GM12878 (cell line): ENCODE data around the gene MAPRE2. TPM values are rescaled to one million over a fixed set of nuclear protein-coding genes. Genes with fewer than 3 reads are reported as not detected.

Experiments
- ATAC-seq: fragments of 200-7000 bp; cut with Tn5 transposase; 3 replicates; pipeline ENCODE4 v1.9.1; 2020; ENCODE audit warnings: mild to moderate bottlenecking, moderate library complexity
- BruUV-seq: library from RNA; stranded (reverse); fragments of 400-500 nt; replicated peaks from 2 replicates; lab custom pipeline; 2021; lab: Mats Ljungman, UMichigan
- CTCF ChIA-PET: fragments of 300-600 bp; sonication (Branson Sonifier 250); formaldehyde crosslinking; extraction: SDS; loops from one replicate; lab custom pipeline; 2021; ENCODE audit warnings: inconsistent platforms; lab: Yijun Ruan, JAX
- POLR2A ChIA-PET: fragments of 350-600 bp; formaldehyde crosslinking; extraction: SDS; loops from one replicate; lab custom pipeline; 2021; ENCODE audit warnings: inconsistent platforms; lab: Charles Lee
- RAD21 ChIA-PET: fragments of 300-600 bp; sonication (Branson Sonifier 250); formaldehyde crosslinking; loops from one replicate; lab custom pipeline; 2023; ENCODE audit warnings: antibody characterized with exemption; ENCODE audit not compliant: unreplicated experiment; lab: Charles Lee
- SMC1A ChIA-PET: fragments of 300-600 bp; sonication (Branson Sonifier 250); formaldehyde crosslinking; loops from one replicate; lab custom pipeline; 2023; ENCODE audit not compliant: unreplicated experiment, uncharacterized antibody; lab: Charles Lee
- DNase-seq: peaks from one replicate; pipeline ENCODE4 v3.0.0-alpha.2; 2011; ENCODE audit warnings: low read depth, low spot score
- FAIRE-seq: peaks from 3 replicates; lab custom pipeline; 2011; peaks lifted over from hg19 to GRCh38; lab: Jason Lieb, UNC
- H2AFZ ChIP-seq: 2 replicates; pipeline ENCODE4 v1.6.0; 2011; ENCODE audit warnings: low read depth, low read length, control low read depth; ENCODE audit not compliant: control insufficient read depth
- H3K27ac ChIP-seq: 2 replicates; pipeline ENCODE4 v1.5.1; 2011; ENCODE audit warnings: control low read depth; ENCODE audit not compliant: control insufficient read depth, insufficient read depth
- H3K27me3 ChIP-seq, 2 experiments: replicated peaks in 1 of 2; 2 replicates each; pipeline versions ENCODE4 v1.6.0 to v1.6.1; 2011; ENCODE audit warnings: low read length in 1 of 2; ENCODE audit not compliant: control insufficient read depth in 2 of 2, insufficient read depth in 2 of 2
- H3K36me3 ChIP-seq, 2 experiments: 2 replicates each; pipeline ENCODE4 v1.5.1; 2011; ENCODE audit warnings: low read length in 1 of 2; ENCODE audit not compliant: control insufficient read depth in 2 of 2, insufficient read depth in 2 of 2
- H3K4me1 ChIP-seq: 2 replicates; pipeline ENCODE4 v1.6.1; 2011; ENCODE audit warnings: mild to moderate bottlenecking, low read length, moderate library complexity, mixed read lengths; ENCODE audit not compliant: control insufficient read depth, insufficient read depth
- H3K4me2 ChIP-seq: 2 replicates; pipeline ENCODE4 v1.6.0; 2011; ENCODE audit warnings: control low read depth; ENCODE audit not compliant: control insufficient read depth, insufficient read depth
- H3K4me3 ChIP-seq: fragments of 200-600 bp; sonication (generic); 2 replicates; pipeline ENCODE4 v1.5.1; 2016
- H3K79me2 ChIP-seq: 2 replicates; pipeline ENCODE4 v1.6.0; 2011; ENCODE audit warnings: low read length; ENCODE audit not compliant: control insufficient read depth, insufficient read depth
- H3K9ac ChIP-seq: 2 replicates; pipeline ENCODE4 v1.8.0; 2011; ENCODE audit warnings: low read length, control low read depth, mixed read lengths; ENCODE audit not compliant: control insufficient read depth, insufficient read depth
- H3K9me3 ChIP-seq: replicated peaks from 3 replicates; pipeline ENCODE4 v1.5.1; 2011; ENCODE audit warnings: mild to moderate bottlenecking, low read length; ENCODE audit not compliant: control insufficient read depth, insufficient read depth
- H4K20me1 ChIP-seq: 2 replicates; pipeline ENCODE4 v1.6.0; 2011; ENCODE audit not compliant: control insufficient read depth, insufficient read depth
- BCLAF1 ChIP-seq: fragments of 450-650 bp; IDR thresholded peaks from 2 replicates; pipeline ENCODE4 v1.6.1; 2017; ENCODE audit warnings: antibody characterized with exemption, mild to moderate bottlenecking, moderate library complexity
- HDAC2 ChIP-seq: fragments of 200-600 bp; sonication (generic); IDR thresholded peaks from 2 replicates; pipeline ENCODE4 v1.6.1; 2017
- KDM1A ChIP-seq: fragments of 200-600 bp; sonication (generic); IDR thresholded peaks from 2 replicates; pipeline ENCODE4 v1.6.1; 2016; ENCODE audit warnings: borderline replicate concordance
- KLF5 ChIP-seq: fragments of 450-650 bp; IDR thresholded peaks from 2 replicates; pipeline ENCODE4 v1.6.1; 2014; ENCODE audit warnings: mild to moderate bottlenecking; ENCODE audit not compliant: partially characterized antibody
- RAD51 ChIP-seq: fragments of 450-650 bp; IDR thresholded peaks from 2 replicates; pipeline ENCODE4 v1.6.1; 2016; ENCODE audit warnings: moderate library complexity, mild to moderate bottlenecking, inconsistent platforms
- RCOR1 ChIP-seq: conservative IDR thresholded peaks from 2 replicates; pipeline ENCODE4 v1.6.1; 2012; ENCODE audit warnings: low read depth, low read length, improper control_type of control experiment
- RELA ChIP-seq: fragments of 450-650 bp; IDR thresholded peaks from 2 replicates; pipeline ENCODE4 v1.8.0; 2014; ENCODE audit warnings: borderline replicate concordance; ENCODE audit not compliant: partially characterized antibody
- RFX5 ChIP-seq: IDR thresholded peaks from 2 replicates; pipeline ENCODE4 v1.6.1; 2011; ENCODE audit warnings: low read depth, low read length, improper control_type of control experiment
- SMC3 ChIP-seq: IDR thresholded peaks from 2 replicates; pipeline ENCODE4 v1.6.1; 2011; ENCODE audit warnings: low read length, improper control_type of control experiment, borderline replicate concordance
- YY1 ChIP-seq: IDR thresholded peaks from 2 replicates; pipeline ENCODE4 v1.6.1; 2011; ENCODE audit warnings: low read depth, mild to moderate bottlenecking, low read length
- WGBS: methylation state at CpG from one replicate; pipeline ENCODE4 v1.1.6; 2016; ENCODE audit warnings: low lambda C conversion rate; ENCODE audit not compliant: insufficient replicate concordance, insufficient coverage; ENCODE audit errors: missing lambda C conversion rate; 5-methylcytosine and 5-hydroxymethylcytosine counted together
- in situ Hi-C: fragments of 300-500 bp; cut with MboI; formaldehyde crosslinking; loops from 9 replicates; pipeline ENCODE4 v1.14.3; 2018; ENCODE audit warnings: mixed read lengths
- intact Hi-C: fragments of 100-400 bp; cut with micrococcal nuclease; formaldehyde crosslinking; loops from one replicate; pipeline ENCODE4 v1.14.2; 2022; ENCODE audit not compliant: unreplicated experiment
- polyA plus RNA-seq, 11 experiments: library from polyadenylated mRNA; depleted of rRNA in 4 of 11; unstranded in 6 of 11; stranded (reverse) in 5 of 11; fragments of >200 nt; fragmentation: Nextera tagmentation in 4 of 11; fragmentation: Illumina TruSeq in 1 of 11; extraction: Ambion mirVana in 4 of 11; extraction: Trizol in 1 of 11; gene quantifications; 1 replicate in 1 of 11; 2 replicates in 10 of 11; pipeline versions ENCODE4 v1.2.1 to v1.2.3, GENCODE V29; 2011 to 2016; ENCODE audit warnings: inconsistent platforms in 2 of 11, missing spikeins in 2 of 11, low read depth in 1 of 11
- total RNA-seq, 4 experiments: library from RNA; depleted of rRNA in 3 of 4; stranded (reverse); fragments of >200 nt in 3 of 4; fragmentation: Illumina TruSeq in 1 of 4; extraction: Trizol in 1 of 4; gene quantifications; 2 replicates each; pipeline versions ENCODE4 v1.2.1 to v1.2.3, GENCODE V29; 2013 to 2021
- TF ChIP-seq, protein P1 (sequence below), 3 experiments: IDR thresholded peaks in 2 of 3; conservative IDR thresholded peaks in 1 of 3; 2 replicates each; pipeline ENCODE4 v1.5.1; 2011; ENCODE audit warnings: low read depth in 3 of 3, low read length in 3 of 3, mild to moderate bottlenecking in 3 of 3, control low read depth in 2 of 3, moderate library complexity in 2 of 3, inconsistent platforms in 1 of 3, mixed read lengths in 1 of 3; ENCODE audit not compliant: control insufficient read depth in 2 of 3, insufficient read depth in 1 of 3; ENCODE audit errors: extremely low read depth in 1 of 3
- TF ChIP-seq, protein P2 (sequence below): IDR thresholded peaks from 2 replicates; pipeline ENCODE4 v1.6.1; 2012; ENCODE audit warnings: low read depth, low read length, improper control_type of control experiment
- TF ChIP-seq, protein P3 (sequence below): IDR thresholded peaks from 2 replicates; pipeline ENCODE4 v1.6.1; 2012; ENCODE audit warnings: low read length, inconsistent platforms

MAPRE2 gene
- total and polyA plus RNA-seq, 10 of the 15 experiments (the other 5 are each of a cell fraction or from before 2014, with no cell fraction given): 11.0 to 50.6 (median 24.0) TPM

GRCh38 chr18:35026407-35027061 is 14.7 kb upstream of the MAPRE2 start (continued):
- TF ChIP-seq, protein P1, sequence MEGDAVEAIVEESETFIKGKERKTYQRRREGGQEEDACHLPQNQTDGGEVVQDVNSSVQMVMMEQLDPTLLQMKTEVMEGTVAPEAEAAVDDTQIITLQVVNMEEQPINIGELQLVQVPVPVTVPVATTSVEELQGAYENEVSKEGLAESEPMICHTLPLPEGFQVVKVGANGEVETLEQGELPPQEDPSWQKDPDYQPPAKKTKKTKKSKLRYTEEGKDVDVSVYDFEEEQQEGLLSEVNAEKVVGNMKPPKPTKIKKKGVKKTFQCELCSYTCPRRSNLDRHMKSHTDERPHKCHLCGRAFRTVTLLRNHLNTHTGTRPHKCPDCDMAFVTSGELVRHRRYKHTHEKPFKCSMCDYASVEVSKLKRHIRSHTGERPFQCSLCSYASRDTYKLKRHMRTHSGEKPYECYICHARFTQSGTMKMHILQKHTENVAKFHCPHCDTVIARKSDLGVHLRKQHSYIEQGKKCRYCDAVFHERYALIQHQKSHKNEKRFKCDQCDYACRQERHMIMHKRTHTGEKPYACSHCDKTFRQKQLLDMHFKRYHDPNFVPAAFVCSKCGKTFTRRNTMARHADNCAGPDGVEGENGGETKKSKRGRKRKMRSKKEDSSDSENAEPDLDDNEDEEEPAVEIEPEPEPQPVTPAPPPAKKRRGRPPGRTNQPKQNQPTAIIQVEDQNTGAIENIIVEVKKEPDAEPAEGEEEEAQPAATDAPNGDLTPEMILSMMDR (IDR thresholded peaks at IDR 0.05 in 2 of 3, conservative IDR thresholded peaks at IDR 0.05 in 1 of 3; ENCODE audit: control insufficient read depth in 2 of 3, extremely low read depth in 1 of 3, insufficient read depth in 1 of 3, low read depth in 3 of 3, low read length in 3 of 3): peak; percentile 32 to 63 (median 43); a peak in 5 of 6 replicates
- TF ChIP-seq RELA (no peak), SMC3 (peak; percentile 64), BCLAF1 (no peak)

GRCh38 chr18:35027206-35027605 is 14.0 kb upstream of the MAPRE2 start:
- no peak overlapping the region for H2AFZ ChIP-seq
- ATAC-seq: no peak
- no peak for TF ChIP-seq RFX5
- no peak for TF ChIP-seq RAD51
- no peak for TF ChIP-seq KLF5
- TF ChIP-seq, protein P2, sequence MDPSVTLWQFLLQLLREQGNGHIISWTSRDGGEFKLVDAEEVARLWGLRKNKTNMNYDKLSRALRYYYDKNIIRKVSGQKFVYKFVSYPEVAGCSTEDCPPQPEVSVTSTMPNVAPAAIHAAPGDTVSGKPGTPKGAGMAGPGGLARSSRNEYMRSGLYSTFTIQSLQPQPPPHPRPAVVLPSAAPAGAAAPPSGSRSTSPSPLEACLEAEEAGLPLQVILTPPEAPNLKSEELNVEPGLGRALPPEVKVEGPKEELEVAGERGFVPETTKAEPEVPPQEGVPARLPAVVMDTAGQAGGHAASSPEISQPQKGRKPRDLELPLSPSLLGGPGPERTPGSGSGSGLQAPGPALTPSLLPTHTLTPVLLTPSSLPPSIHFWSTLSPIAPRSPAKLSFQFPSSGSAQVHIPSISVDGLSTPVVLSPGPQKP: no peak
- no peak for TF ChIP-seq HDAC2
- TF ChIP-seq, protein P3, sequence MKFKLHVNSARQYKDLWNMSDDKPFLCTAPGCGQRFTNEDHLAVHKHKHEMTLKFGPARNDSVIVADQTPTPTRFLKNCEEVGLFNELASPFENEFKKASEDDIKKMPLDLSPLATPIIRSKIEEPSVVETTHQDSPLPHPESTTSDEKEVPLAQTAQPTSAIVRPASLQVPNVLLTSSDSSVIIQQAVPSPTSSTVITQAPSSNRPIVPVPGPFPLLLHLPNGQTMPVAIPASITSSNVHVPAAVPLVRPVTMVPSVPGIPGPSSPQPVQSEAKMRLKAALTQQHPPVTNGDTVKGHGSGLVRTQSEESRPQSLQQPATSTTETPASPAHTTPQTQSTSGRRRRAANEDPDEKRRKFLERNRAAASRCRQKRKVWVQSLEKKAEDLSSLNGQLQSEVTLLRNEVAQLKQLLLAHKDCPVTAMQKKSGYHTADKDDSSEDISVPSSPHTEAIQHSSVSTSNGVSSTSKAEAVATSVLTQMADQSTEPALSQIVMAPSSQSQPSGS: no peak
- no peak for TF ChIP-seq RELA
- TF ChIP-seq RCOR1: no peak
- TF ChIP-seq YY1: no peak
- no peak for TF ChIP-seq KDM1A

More at GRCh38 chr18:35027206-35027605, 14.0 kb upstream of the MAPRE2 start:
- in situ Hi-C loops (loop anchor here (10.0 kb wide), 1 partner anchor 318 kb away; the partner anchor contains the start of gene ZNF24), intact Hi-C loops (loop anchor here (5.0 kb wide), 1 partner anchor 330 kb away; no protein-coding TSS in a partner anchor)
- Histone ChIP-seq H3K27ac (no peak overlapping the region), H4K20me1 (no peaks in the 10 kb centered on the region), H3K9ac (no peak overlapping the region), H3K4me2 (no peak overlapping the region), H3K4me3 (no peak overlapping the region), H3K79me2 (no peaks in the 10 kb centered on the region), H3K4me1 (peaks cover 10% of the 10 kb centered on the region), H3K9me3 (peaks cover 2% of the 10 kb centered on the region; the same call in 1 of the 3 replicates), H3K27me3 (no peaks in the 10 kb centered on the region), H3K36me3 (no peaks in the 10 kb centered on the region)
- ChIA-PET SMC1A (interaction anchor here (0.6 to 7.7 kb wide), 18 partner anchors 10 to 213 kb away, joined by 3 to 145 read pairs (median 6); no protein-coding TSS in a partner anchor), RAD21 (interaction anchor here (1.2 to 7.0 kb wide), 10 partner anchors 13 to 328 kb away, joined by 3 to 83 read pairs (median 20); partner anchors contain the start of gene MAPRE2), POLR2A (interaction anchor here (1.1 to 5.0 kb wide), 5 partner anchors 10 to 117 kb away, joined by 3 to 49 read pairs (median 3); partner anchors contain the start of gene MAPRE2), CTCF (interaction anchor here (0.6 to 7.5 kb wide), 25 partner anchors 10 to 359 kb away, joined by 3 to 157 read pairs (median 4); partner anchors contain the start of gene MAPRE2)
- 50% methylated on average over 1 of the region's 1 CpG for WGBS
- DNase-seq: no peak
- FAIRE-seq: no peak
- no TSS peak for BruUV-seq
